ENCODE measurements around the gene SEM1.

- TF ChIP-seq CTCF (conservative IDR thresholded peaks at IDR 0.05; ENCODE audit: low read depth, low read length) (no peak), EZH2 (IDR thresholded peaks at IDR 0.05; ENCODE audit: low read length, unreplicated experiment) (no peak)
These were observed 1.5 kb downstream of the SEM1 start for GRCh38 chr7:96707901-96708774.

All from PC-3 (cell line).